ENCODE data around the gene ZNF319. TPM values are rescaled to one million over a fixed set of nuclear protein-coding genes. Genes with fewer than 3 reads are reported as not detected.

Gene ZNF319
- polyA plus RNA-seq, 1 donor: 5.8 TPM

DNA sequence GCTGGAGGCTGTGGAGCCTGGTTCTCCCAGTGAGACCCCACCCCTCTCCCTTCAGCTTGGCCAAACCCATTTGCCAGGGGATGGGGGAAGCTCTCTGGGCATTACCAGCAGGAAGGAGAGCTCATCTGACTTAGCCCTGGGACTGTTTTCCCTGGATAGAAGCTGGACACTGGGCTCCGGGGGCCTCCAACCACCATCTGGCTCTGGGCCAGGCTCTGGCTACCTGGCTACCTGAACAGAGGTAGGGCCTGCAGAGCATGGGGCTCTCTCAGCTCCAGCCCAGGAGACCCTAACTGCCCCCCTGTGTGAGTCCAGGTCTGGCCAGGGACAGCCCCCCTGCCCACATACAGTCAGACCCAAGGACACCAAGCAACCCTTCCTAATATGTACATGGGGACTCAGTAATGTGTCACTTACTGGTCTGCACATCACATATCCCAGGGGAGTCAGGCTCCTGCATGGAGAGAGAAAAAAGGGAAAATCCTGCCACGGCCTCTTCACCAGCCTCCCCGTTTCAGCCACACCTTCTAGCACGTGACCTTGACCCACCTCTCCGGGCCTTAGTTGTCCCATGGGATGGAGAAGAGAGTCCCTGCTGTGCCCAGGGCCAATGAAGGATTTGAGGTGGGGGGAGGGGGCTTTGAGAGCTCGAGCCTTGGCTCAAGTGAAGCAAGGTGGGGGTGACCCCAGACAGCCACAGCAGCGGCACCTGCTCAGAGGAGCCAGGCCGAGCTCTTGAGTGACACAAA lies 43.4 kb downstream of the ZNF319 start:
- no peak for DNase-seq (ENCODE audit: low read depth)

DNA sequence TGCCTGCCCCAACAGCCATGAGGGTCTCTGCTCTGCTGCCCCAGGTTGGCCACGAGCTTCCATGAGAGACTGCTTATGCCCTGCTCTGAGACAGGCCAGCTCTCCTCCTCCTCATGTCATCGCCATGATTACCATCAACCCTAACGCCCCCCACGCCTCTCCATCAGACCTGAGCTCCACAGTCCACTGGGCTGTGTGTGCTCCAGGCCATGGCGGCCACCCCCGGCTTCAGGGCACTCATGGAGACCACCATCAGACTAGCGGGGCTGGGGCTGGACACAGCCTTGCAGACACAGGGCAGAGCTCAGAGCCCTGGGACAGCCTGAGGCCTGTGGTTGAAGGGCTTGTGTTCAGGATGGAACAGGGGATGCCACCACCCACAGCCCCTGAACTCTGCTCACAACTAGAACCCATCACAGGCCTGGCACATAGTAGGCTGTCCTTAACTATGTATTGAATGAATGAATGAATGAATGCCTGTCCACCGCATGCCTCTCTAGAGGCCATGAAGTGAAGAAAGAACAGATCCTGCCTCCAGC lies 44.1 kb downstream of the ZNF319 start:
- DNase-seq (ENCODE audit: low read depth): no peak

DNA sequence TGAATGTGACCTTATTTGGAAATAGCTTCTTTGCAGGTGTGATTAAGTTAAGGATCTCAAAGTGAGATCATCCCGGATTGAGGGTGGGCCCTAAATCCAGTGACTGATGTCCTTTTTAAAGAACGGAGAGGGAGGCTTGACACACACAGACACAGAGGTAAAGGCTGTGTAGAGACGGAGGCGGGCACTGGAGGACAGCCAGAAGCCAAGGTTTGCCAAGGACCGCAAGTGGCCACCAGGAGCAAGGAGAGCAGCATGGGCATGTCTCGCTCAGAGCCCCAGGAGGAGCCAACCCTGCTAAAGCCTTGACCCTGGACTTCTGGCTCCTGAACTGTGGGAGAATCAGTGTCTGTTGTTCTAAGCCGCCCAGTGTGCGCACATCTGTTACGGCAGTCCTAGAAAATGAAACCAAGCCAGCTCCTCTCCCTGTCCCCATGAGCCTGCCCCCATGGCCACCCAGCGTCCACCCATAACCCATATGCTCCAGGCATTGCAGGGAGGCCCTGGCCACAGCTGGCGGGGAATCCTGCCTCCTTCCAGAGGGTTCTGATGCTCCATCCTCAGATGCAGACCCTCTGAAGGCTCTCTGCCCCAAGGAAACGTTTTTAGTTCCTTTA lies 44.8 kb downstream of the ZNF319 start:
- no peak for DNase-seq (ENCODE audit: low read depth)

DNA sequence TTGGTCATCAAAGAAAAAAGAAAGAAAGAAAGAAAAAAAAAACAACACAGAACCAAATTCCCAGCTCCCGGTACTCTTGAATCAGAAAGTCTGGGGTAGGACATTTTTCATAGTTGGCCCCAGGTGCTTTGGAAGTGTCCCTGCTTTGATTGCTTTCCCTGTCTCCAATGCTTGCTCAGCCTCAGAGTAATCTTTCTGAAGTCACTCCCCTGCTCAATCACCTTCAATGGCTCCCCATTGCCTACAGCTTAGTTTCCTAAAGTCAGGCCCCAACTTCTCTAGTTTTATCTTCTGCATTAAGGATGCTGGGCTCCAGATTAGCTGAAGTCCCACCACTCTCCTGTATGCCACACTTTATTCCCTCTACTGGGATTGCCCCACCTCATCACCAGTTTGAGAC lies 46.6 kb downstream of the ZNF319 start:
- no peak for DNase-seq (ENCODE audit: low read depth)

DNA sequence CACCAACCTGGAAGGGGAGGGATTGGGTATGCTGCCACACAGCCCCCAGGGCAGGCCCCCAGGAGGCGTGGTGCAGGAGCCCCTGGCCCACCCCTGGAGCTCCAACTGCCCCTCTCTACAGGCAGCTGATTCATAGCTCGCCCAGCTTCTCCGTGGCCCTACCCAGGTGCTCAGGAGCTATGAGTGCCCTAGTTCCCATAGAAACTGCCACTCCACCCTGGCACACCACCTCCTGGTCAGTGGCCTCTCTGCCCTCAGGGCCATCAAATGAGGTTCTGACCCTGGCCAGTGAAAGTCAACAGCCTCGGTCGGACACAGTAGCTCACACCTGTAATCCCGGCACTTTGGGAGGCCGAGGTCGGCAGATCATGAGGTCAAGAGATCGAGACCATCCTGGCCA lies 47.6 kb downstream of the ZNF319 start:
- DNase-seq (ENCODE audit: low read depth): no peak

DNA sequence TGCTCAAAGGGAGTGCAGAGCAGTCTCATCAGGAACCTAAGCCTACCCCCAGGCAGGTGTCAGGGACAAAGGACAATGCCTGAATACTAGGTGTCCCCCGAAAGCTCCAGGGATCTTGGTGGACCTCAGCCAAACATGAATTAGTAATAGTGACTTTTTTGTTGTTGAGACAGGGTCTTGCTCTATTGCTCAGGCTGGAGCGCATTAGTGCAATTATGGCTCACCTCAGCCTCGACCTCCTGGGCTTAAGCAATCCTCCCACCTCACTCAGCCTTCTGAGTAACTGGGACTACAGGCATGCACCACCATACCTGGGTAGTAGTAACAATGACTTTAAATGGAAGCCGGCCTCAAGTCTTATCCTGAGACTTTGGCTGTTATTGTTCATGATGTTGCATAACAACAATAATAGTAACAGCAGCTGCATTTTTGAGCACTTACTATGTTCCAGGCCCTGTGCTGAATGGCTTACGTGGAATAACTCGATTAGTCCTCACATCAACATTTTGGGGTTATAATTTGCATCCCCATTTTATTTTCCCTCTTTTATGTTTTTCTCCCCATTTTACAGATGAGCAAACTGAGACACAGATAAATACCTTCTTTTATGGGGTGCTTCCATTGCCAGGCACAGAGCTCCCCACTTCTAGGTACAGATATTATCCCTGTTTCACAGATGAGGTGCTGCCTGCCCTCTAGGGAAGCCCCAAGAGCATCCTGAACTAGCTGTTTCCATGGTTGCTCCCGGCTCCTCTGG lies 49.1 kb downstream of the ZNF319 start:
- DNase-seq (ENCODE audit: low read depth): no peak

DNA sequence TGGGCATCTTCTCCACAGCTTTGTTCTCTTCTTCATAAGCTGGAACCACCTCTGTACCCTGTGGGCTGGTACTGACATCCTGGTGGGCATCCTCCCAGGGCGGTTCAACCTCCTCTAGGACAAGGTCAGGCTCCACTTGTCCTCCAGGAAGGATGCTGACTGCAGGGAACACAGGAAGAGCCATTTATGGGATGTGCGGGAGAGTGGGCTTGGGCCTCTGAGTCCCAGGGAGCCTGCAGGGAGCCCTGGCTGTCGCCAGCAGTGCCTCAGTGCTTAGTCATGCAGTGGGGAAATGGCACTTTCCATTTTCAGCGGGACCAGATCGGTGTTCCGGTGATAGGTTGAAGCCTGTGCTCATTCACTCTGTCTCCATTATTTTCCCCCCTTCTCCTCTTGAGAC lies 50.1 kb downstream of the ZNF319 start:
- no peak for DNase-seq (ENCODE audit: low read depth)

DNA sequence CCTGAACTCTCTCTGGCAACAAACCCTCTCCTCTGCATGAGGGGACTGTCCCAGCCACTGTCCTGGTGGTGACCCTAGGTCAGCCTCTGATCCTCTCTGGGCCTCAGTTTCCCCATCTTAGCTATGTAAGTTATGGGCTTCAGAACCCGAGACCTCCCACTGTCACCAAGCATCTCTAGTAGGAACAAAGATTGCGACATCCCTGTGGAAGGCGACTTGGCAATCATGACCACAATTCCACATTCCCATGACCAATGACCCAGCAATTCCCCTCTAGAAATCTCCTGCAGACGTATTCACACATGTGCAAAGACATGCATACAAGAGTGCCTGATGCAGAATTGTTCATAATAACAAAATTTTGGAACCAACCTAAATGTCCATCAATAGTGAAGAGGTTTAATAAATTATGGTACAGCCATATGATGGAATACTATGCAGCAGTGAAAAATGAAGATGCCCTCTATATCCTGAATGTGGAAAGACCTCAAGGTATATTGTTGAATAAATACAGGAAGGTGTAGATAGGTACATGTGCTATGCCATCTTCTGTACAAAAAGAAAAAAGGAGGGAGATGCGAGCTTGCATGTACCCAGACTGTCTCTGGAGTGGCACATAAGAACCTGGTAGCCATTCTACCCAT lies 50.8 kb downstream of the ZNF319 start:
- DNase-seq (ENCODE audit: low read depth): no peak

DNA sequence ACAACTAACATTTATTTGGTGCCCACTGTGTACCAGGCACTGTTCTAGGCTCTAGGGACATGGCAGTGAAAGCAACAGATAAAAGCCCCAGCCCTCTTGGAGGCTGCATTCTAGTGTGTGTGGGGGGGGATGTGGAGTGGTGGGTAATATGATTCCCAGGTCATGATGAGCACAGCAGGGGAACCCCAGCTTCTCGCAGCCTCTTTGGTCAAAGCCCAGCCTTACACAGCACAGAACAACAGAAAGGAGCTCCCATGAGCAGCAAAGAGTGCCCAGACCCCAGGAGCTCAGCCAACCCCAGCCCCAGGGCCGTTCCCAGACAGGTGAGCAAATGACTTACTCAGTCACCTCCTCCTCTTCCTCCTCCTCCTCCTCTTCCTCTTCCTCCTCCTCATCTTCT lies 51.5 kb downstream of the ZNF319 start:
- DNase-seq (ENCODE audit: low read depth): no peak

DNA sequence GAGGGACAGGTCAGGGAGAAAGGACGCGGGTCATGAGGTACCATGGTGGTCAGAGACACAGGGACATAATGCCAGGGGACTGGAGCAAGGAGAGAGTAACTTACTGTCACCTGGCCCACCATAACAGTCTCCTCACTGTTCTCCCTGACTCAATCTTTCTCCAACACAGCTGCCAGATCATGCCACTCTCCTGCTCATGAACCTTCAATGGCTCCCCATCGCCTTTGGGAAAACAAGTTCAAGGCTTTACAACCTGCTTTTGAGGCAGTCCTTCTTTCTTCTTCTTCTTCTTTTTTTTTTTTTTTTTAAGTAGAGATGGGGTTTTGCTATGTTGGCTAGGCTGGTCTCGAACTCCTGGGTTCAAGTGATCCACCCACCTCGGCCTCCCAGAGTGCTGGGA lies 52.4 kb downstream of the ZNF319 start:
- DNase-seq (ENCODE audit: low read depth): no peak

DNA sequence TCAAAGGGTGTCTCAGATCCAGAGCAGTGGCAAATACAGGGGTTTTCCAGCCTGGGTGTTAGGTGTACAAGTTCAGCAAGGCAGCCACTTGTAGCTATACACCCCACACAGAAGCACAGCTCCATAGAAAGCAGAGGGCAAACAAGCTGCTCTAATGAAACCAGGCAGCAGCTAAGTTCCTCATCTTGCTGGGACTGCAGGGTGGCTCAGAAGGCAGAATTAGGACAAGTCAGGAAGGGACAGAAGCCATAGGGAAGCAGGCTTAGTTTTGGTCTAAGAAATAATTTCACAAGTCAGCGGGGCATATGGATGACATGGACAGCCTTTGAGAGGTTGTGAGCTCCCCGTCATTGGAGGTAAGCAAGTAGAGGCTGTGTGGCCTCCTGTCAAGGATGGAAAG lies 53.2 kb downstream of the ZNF319 start:
- DNase-seq (ENCODE audit: low read depth): no peak

DNA sequence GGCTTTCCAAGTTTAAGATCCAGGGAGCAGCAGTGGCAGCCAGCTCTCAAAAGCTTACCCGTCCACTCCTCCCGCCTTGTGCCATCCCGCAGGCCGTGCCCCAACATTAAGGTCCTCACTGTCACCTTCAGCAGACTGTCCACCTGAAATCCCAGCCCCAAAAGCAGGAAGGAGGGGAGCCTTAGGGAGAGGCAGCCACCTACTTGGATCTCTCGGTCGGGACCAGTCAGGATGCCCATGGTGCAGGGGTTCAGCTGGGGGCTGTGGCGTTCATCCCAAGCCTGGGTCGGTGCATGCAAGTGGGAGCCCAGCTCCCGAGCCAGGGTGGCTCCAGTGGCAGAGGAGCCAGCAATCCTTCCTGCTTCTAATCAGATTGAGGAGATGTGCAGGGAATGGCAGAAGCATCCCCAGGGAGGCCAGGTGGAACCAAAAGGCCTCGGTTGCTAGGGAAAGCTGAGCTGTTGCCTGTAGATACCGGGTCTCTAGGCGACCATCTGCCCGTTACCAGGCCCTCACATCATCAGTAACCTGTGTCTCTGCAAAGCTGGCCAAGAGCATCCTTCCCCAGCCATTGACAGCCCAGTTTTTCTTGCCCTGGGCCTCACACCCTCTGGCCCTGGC lies 54.2 kb downstream of the ZNF319 start:
- DNase-seq (ENCODE audit: low read depth): no peak

DNA sequence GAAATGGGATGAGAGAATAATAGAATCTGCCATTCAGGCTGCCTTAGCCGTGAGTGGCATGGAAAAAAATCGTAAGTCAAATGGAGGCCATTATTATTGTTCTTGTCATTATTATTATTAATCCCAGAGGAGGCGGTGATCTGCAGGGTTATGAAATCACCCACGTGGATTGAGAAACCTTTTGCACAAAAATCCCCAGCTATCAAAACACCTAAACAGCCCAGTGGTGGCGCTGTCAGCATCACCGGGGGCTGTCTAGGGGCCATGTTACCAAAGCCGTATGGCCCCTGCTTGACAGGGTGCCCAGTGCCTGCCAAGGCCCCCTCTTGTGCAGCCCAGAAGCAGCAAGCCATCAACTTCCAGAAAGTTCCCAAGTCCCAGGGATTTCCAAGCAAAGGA lies 54.7 kb downstream of the ZNF319 start:
- no peak for DNase-seq (ENCODE audit: low read depth)

DNA sequence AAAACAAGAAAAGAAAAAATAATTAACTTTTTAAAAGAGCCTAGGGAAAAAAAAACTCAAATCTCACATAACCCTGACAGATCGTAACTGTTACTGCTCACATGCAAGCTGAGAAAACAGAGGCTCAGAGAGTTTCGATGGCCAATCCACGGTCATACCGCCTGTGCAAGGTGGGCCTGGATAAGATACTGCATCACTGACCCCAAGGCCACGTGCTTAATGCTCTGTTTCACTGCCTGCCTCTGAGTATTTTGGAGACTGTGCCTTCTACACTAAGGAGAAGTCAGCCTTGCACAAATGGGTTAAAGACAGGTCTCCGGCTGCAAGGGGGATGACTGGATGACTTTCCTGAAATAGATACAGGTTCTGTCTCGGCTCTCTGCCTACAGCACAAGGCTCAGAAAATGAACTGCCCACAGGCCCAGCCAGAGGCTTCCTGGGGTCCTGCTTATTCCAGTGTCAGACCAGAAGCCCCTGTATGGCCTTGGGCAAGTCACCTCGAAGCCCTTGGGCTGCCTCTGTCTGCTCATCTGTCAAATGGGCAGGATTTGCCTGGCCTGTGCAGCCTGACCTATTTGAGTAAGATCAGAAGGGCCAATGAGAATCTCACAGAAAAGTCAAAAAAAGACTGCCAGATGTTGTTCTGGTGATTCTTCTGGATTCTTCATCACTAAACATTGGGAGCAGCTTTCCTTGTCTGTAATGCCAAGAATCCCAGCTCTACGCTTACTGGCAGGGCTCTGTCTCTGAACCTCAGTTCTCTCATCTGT lies 55.3 kb downstream of the ZNF319 start:
- DNase-seq (ENCODE audit: low read depth): no peak

Other genes with a start within 250 kb of the ZNF319 start
- gene KIFC3, start 198.2 kb downstream of the ZNF319 start, polyA plus RNA-seq (ENCODE audit: insufficient read length): 15.2 TPM
- 0.03 TPM for gene CNGB1, start 29.5 kb downstream of the ZNF319 start, polyA plus RNA-seq (ENCODE audit: insufficient read length)
- 13.8 TPM for gene USB1, start 735 bp upstream of the ZNF319 start, polyA plus RNA-seq (ENCODE audit: insufficient read length)
- gene MMP15, start 25.1 kb upstream of the ZNF319 start, polyA plus RNA-seq (ENCODE audit: insufficient read length): 24.4 TPM
- 48.9 TPM for gene CFAP20, start 128.7 kb upstream of the ZNF319 start, polyA plus RNA-seq (ENCODE audit: insufficient read length)
- 92.9 TPM for gene CSNK2A2, start 197.4 kb upstream of the ZNF319 start, polyA plus RNA-seq (ENCODE audit: insufficient read length)